ENCODE measurements around the gene KRT86. TPM values are rescaled to one million over a fixed set of nuclear protein-coding genes. Genes with fewer than 3 reads are reported as not detected.

Gene KRT86
- total and polyA plus RNA-seq, 2 of the 8 experiments (the other 6 are each of a cell fraction or from before 2014, with no cell fraction given) = 0.12 TPM; not detected in 1

GRCh38 chr12:52242442-52243258, 31.8 kb upstream of the KRT86 start:
- Histone ChIP-seq H3K27me3 (replicated peaks in 1 of 4; ENCODE audit: control insufficient read depth in 3 of 4, extremely low read depth in 1 of 4, insufficient read depth in 3 of 4, low read length in 3 of 4) (no peaks in the 10 kb centered on the region; a peak in 2 of 7 replicates), H4K91ac (replicated peaks; ENCODE audit: insufficient read length, low read length) (no peak overlapping the region), H3K23me2 (ENCODE audit: low read depth, low read length) (no peaks in the 10 kb centered on the region; the same call in 1 of the 2 replicates), H3K4ac (replicated peaks; ENCODE audit: insufficient read length, low read depth, low read length) (no peak overlapping the region), H2BK20ac (ENCODE audit: low read length) (no peak overlapping the region), H3K4me1 (replicated peaks in 1 of 4; ENCODE audit: control insufficient read depth in 3 of 4, insufficient read depth in 4 of 4, low read length in 3 of 4) (peaks cover 7 to 17% (median 11%) of the 10 kb centered on the region in 4 experiments), H3K14ac (ENCODE audit: insufficient read length) (no peak overlapping the region), H3K9ac (replicated peaks in 1 of 4; ENCODE audit: extremely low read depth in 1 of 4, low read depth in 3 of 4, low read length in 3 of 4) (no peak overlapping the region), H2BK5ac (ENCODE audit: low read depth, low read length) (no peak overlapping the region), H2AK5ac (ENCODE audit: low read depth, low read length) (no peak overlapping the region), H3K79me2 (ENCODE audit: control insufficient read depth in 1 of 2, insufficient read depth in 2 of 2, low read length in 2 of 2) (no peaks in the 10 kb centered on the region), H3K9me3 (ENCODE audit: insufficient read depth in 2 of 2, low read depth in 1 of 2, low read length in 1 of 2) (no peaks in the 10 kb centered on the region), H3K27ac (ENCODE audit: low read depth, low read length) (no peak overlapping the region), H3K4me2 (ENCODE audit: insufficient read depth in 1 of 2, low read depth in 2 of 2, low read length in 2 of 2) (no peak overlapping the region), H4K5ac (ENCODE audit: insufficient read length, low read depth, low read length) (no peak overlapping the region), H2AFZ (ENCODE audit: low read length) (no peak overlapping the region), H3K79me1 (ENCODE audit: low read depth, low read length) (no peaks in the 10 kb centered on the region), H4K8ac (ENCODE audit: extremely low read depth, insufficient read depth, low read length) (no peak overlapping the region), H3K36me3 (ENCODE audit: control insufficient read depth in 2 of 4, insufficient read depth in 4 of 4, low read length in 3 of 4) (no peaks in the 10 kb centered on the region; a peak in 1 of 8 replicates), H3K18ac (ENCODE audit: extremely low read depth, low read length) (no peak overlapping the region), H3K23ac (ENCODE audit: insufficient read length) (no peak overlapping the region), H4K20me1 (replicated peaks in 1 of 2; ENCODE audit: control insufficient read depth in 1 of 2, insufficient read depth in 2 of 2, low read length in 2 of 2) (no peaks in the 10 kb centered on the region), H2BK12ac (ENCODE audit: low read depth, low read length) (no peak overlapping the region), H2BK15ac (ENCODE audit: low read length) (no peak overlapping the region), H2BK120ac (replicated peaks; ENCODE audit: low read depth, low read length) (no peak overlapping the region), H3K56ac (replicated peaks; ENCODE audit: insufficient read length, low read depth, low read length) (no peak overlapping the region), H3K4me3 (ENCODE audit: extremely low read depth in 1 of 4, insufficient read depth in 2 of 4, low read depth in 3 of 4, low read length in 4 of 4) (no peak overlapping the region)
- FAIRE-seq (no peak), DNase-seq (ENCODE audit: low read depth in 1 of 2, low spot score in 2 of 2) (no peak)
- WGBS, 2 experiments (ENCODE audit: extremely low coverage in 1 of 2, insufficient coverage in 1 of 2, insufficient read length in 1 of 2, insufficient replicate concordance in 2 of 2, low coverage in 1 of 2, low lambda C conversion rate in 2 of 2, missing lambda C conversion rate in 1 of 2) = 93% methylated on average over 11 of the region's 11 CpGs; no CpG with 5 or more reads in 1 of the 2 experiments
- CTCF ChIA-PET (ENCODE audit: partially characterized antibody) = interaction anchor here (1.0 to 17.6 kb wide), 12 partner anchors 10 to 103 kb away, joined by 3 to 151 read pairs (median 5); no protein-coding TSS in a partner anchor
- POLR2A ChIA-PET (ENCODE audit: partially characterized antibody) = no interaction called here
- TF ChIP-seq E2F6 (IDR thresholded peaks at IDR 0.05) = no peak
- no peak for TF ChIP-seq POU5F1 (IDR thresholded peaks at IDR 0.05; ENCODE audit: low read depth, low read length)
- no peak for TF ChIP-seq CREB1 (IDR thresholded peaks at IDR 0.05)
- no peak for TF ChIP-seq JUND (IDR thresholded peaks at IDR 0.05; ENCODE audit: low read length)
- no peak for TF ChIP-seq BCL11A (IDR thresholded peaks at IDR 0.05; ENCODE audit: low read depth in 2 of 2, low read length in 2 of 2)
- no peak for TF ChIP-seq SIN3A (conservative IDR thresholded peaks at IDR 0.05 in 1 of 2, IDR thresholded peaks at IDR 0.05 in 1 of 2; ENCODE audit: low read depth in 1 of 2, low read length in 2 of 2)
- TF ChIP-seq TCF12 (IDR thresholded peaks at IDR 0.05; ENCODE audit: low read depth, low read length) = no peak
- TF ChIP-seq KDM5A (IDR thresholded peaks at IDR 0.05; ENCODE audit: low read length) = no peak
- TF ChIP-seq TBP (IDR thresholded peaks at IDR 0.05; ENCODE audit: low read depth, low read length) = no peak
- TF ChIP-seq TEAD4 (IDR thresholded peaks at IDR 0.05; ENCODE audit: low read depth, low read length) = no peak
- TF ChIP-seq CHD1 (IDR thresholded peaks at IDR 0.05; ENCODE audit: low read depth, low read length) = no peak
